GM19372 (cell line): ENCODE measurements around the gene CDH22.

Experiments used
- ATAC-seq: cut with Tn5 transposase; IDR thresholded peaks from one replicate; pipeline ENCODE4 v1.9.1; 2021; ENCODE audit warnings: mild to moderate bottlenecking, low read depth, moderate library complexity; ENCODE audit not compliant: unreplicated experiment

The CDH22 gene

GRCh38 chr20:46343348-46343974 is 35.2 kb upstream of the CDH22 start:
- no peak for ATAC-seq

DNA sequence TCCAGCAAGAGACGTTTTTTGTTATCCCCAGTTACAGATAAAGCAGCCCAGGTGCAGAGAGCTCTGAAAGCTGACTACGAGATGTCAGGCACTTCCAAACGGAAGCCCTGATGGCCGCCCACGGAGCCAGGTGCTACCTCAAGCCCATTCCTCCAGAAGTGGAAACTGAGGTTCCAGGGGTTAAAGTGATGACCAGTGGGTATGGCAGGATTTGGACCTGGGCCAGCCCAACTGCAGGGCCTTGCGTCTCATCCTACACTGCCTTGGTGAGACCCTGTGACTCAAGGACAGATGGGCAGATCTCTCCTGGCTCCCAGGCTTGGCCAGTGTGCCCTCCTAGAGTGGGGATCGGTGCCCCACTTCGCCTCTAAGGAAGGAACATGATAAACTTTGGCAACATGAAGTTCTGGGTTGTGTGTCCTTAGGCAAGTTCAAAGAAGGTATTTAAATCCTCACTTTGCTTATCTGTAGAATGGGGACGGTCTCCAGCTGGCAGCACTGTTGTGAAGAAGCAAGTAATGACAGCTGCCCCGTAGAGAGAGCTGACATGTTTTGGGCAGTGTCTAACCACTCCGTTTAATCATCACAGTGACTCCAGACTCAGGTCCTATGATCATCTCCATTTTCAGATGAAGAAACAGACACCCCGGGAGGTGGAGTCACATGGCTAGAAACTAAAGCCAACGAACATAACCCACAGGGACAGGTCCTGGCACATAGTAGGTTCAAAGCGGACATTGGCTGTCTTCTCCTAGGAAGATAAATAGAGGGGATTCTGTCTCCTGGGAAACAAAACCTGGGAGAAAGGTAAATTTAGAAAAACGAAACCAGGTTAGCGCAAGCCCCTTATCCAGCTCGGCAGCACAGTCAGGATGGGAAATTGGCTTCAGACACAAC is 34.4 kb upstream of the CDH22 start:
- no peak for ATAC-seq

DNA sequence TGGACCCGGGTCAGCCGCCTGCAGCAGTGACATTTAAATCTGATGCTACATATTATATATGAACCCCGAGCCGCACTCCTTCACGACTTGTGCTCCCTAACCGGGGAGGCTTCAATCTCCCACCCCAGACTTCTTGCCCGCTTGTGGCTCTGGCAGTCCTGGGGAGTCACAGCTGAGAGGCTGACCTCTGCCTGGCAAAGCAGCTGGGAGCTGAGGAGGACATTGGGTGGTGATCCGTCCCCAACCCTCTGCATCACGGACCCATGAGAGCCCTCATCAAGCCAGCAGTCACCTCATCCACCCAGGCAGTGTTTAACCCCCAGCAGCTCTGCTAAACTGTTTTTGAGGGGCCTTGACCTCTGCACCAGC is 33.7 kb upstream of the CDH22 start:
- no peak for ATAC-seq

DNA sequence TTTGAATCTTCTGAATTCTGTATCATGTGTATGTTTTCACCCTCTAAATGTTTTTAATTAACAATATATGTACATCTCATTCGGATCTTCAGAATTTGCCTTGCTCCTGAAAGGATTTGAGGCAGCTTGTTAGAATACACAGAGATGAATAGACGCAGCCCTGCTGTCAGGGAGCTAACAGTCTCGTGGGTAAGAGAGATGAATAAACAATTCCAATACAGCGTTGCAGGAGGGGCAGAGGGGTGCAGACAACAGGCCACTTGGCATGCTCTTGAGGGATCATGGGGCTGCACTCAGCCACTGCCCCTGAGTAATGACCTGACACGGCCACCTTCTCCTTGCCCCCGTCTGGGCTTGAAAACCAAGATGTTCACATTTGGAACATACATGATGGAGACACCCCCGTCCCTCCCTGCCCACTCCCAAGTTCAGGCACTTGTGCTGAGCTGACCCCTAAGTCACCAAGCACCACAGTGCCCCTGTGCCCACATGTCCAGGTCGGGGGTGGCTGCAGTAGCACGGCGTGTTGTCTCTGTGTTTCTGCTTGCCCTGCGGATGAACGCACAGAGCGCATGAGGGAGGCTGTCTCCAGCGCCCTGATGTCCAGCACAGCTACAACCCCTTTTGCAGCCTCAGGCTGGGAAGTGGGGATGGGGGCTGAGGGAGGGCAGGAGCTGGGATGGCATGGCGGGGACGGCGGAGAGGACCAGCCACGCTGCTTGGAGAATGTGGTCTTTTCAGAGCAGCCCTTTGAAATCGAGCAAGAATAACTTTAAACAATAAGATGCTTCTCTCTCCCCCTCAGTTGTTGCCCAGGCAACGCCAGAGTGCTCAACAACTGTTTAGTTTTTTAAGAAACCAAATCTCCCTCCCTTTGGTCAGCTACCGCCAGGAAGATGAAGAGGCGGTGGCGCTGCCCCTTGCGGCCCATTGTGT is 33.0 kb upstream of the CDH22 start:
- ATAC-seq: no peak

DNA sequence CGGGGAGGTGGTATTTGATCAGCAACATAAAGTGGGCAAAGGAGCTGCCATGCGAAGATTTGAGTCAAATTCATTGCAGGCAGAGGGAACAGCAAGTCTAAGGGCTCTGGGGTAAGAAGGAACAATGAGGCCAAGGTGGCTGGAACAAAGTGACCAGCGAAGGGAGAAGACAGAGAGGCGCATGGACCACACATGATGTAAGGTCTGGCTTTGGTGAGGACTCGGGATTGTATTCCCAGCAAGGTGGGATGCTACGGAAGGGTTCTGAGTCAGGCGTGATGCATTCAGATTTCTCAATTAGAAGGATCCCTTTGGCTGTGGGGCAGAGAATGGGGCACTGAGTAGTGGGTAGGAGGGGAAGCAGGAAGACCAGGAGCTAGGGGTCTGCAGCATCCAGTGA is 30.7 kb upstream of the CDH22 start:
- no peak for ATAC-seq

DNA sequence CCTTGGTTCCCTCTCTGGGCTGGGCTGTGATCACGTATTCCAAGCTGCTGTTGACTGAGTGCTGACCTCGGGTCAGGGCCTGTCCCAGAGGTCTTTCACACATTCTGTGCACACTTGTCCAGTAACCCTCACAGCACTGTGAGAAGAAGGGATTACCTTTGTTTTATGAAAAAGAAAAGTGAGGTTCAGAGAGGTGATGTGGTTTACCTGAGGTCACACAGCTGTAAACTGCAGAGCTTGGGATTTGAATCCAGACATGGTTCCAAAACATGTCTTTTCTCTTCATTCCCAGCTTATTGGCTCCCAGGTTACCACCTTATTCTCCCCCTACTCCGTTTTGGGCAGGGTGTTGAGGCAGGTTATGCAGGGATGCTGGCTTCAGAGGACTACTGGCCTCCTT is 28.4 kb upstream of the CDH22 start:
- no peak for ATAC-seq

- no peak for ATAC-seq
These were observed 26.1 kb upstream of the CDH22 start for GRCh38 chr20:46334303-46334904.

GRCh38 chr20:46333161-46333991 is 25.1 kb upstream of the CDH22 start:
- no peak for ATAC-seq

DNA sequence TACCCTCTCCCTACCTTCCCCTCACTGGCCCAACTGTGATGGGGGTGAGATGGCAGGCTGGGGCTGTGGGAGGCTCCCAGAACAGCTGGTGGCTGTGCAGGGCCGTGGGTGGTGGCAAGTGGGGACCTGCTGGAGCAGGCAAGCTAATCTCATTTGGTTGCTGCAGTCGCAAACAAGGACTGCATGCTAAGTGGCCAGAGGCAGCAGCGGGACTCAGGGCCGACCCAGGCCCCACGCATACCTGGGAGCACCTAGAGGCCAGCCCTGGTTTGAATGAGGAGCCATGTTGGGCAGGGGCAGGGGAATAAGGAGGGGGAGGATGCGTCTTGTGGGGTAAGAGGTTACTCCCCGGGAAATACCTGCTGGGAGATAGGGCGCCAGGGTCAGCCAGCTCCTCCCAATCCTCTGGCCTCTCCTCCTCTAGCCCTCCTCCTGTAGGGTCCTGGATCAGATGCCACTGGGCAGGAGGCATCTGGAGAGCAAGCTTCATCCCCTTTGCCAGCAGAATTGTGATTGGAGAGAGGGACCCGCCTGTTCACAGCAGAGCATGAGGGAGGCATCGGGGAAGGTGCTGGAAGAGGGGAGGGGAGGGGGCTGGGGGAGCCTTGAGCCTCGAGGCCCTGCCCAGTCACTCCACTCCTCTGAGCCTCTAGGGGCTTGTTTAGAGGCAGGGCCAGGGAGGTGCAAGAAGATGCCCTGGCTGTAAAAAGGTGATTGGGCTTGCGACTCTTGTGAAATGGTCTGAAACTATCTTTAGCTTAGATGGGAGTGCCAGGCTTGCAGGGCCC is 24.3 kb upstream of the CDH22 start:
- ATAC-seq: no peak

GRCh38 chr20:46331611-46332361 is 23.5 kb upstream of the CDH22 start:
- no peak for ATAC-seq

GRCh38 chr20:46330831-46331371 is 22.6 kb upstream of the CDH22 start:
- ATAC-seq: no peak

GRCh38 chr20:46330072-46330763 is 21.9 kb upstream of the CDH22 start:
- ATAC-seq: no peak

GRCh38 chr20:46328200-46328882 is 20.0 kb upstream of the CDH22 start:
- no peak for ATAC-seq

- no peak for ATAC-seq
These were observed 19.3 kb upstream of the CDH22 start for GRCh38 chr20:46327557-46327956.

DNA sequence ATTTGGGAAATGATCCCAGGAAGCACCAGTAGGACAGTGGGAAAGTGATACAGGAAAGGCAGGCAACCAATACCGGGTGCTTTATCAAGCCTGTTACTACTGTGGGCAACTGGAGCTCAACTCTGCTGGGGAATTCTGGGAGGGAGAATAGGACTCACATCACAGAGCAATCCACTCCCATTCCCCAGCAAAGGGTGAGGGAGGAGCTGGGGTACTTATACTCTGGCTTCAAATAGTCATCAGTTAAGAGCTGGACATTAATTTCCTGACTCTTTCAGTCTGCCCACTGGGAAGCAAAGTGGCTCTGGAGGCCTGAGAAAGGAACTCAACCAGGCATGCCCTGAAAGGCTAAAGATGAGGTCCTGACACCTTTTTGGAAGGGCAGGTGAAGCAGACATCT is 17.5 kb upstream of the CDH22 start:
- no peak for ATAC-seq

DNA sequence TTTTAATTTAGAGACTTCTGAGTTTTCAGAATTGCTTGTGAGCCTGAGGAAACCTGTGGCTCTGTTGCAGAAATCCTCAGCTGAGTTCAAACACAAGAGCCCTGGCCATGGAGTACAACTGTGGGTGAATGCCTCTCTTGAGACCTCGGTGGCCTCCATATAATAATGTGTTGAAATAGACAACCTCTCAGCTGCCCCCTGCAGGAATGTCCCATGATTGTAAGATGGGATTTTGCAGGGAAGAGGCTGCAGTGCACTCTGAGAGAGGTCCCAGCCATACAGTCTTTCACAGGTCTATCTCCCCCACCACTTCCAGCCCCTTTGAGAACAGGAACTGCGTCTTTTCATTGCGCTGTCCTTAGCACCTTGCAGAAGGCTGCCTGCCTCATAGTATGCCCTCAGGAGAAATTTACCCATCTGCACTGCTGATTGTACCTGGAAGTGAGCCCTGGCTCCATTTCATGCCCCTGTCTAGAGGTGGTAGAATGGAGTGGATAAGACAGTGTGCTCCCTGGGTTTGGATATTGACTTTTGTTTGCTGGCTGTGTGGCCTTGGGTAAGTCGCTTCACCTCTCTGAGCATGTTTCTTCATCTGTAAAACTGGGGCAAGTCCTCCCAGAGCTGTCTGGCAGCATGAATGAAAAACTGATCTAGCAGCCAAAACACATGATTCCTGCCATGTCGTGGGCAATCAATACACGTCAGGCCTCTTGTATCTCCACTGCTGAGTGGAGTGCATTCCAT is 16.8 kb upstream of the CDH22 start:
- ATAC-seq: no peak
